Naive thymus-derived CD4-positive, alpha-beta T cell (primary cell): Measurements from ENCODE around the gene TTC38. TPM values are rescaled to one million over a fixed set of nuclear protein-coding genes. Genes with fewer than 3 reads are reported as not detected.

Experiments used
- ATAC-seq: fragments of 150-1000 bp; cut with Tn5 transposase; 2 replicates; pipeline ENCODE4 v1.10.0; 2021; ENCODE audit warnings: mild to moderate bottlenecking, moderate library complexity
- CTCF ChIA-PET: fragments of 350-600 bp; sonication (Branson Sonifier 250); formaldehyde crosslinking; loops from one replicate; lab custom pipeline; 2021; ENCODE audit warnings: antibody characterized with exemption; lab: Charles Lee
- POLR2A ChIA-PET: fragments of 350-600 bp; sonication (Branson Sonifier 250); formaldehyde crosslinking; loops from one replicate; lab custom pipeline; 2021; ENCODE audit warnings: antibody characterized with exemption, inconsistent platforms; lab: Charles Lee
- DNase-seq, 9 donors: peaks; one replicate each; pipeline versions ENCODE4 v3.0.0 to v3.0.0-alpha.2; 2020 to 2022; ENCODE audit warnings: mixed read lengths in 1 of 9
- H3K27ac ChIP-seq: one replicate; pipeline ENCODE4 v1.7.0; 2013; ENCODE audit warnings: mild to moderate bottlenecking, low read depth, low read length, moderate library complexity
- H3K27me3 ChIP-seq, 2 donors: one replicate each; pipeline ENCODE4 v1.7.0; 2013; ENCODE audit warnings: low read length in 2 of 2, mild to moderate bottlenecking in 2 of 2, moderate library complexity in 2 of 2; ENCODE audit not compliant: control insufficient read depth in 2 of 2, insufficient read depth in 2 of 2
- H3K36me3 ChIP-seq, 3 experiments: 1 replicate in 2 of 3; 2 replicates in 1 of 3; pipeline ENCODE4 v1.7.0; 2013; ENCODE audit warnings: low read length in 3 of 3, mild to moderate bottlenecking in 3 of 3, moderate library complexity in 1 of 3; ENCODE audit not compliant: insufficient read depth in 3 of 3, control insufficient read depth in 2 of 3
- H3K4me1 ChIP-seq, 2 donors: one replicate each; pipeline ENCODE4 v1.7.0; 2013; ENCODE audit warnings: low read length in 2 of 2, mild to moderate bottlenecking in 2 of 2, moderate library complexity in 1 of 2; ENCODE audit not compliant: control insufficient read depth in 2 of 2, insufficient read depth in 2 of 2
- H3K4me3 ChIP-seq: 2 replicates; pipeline ENCODE4 v1.7.0; 2013; ENCODE audit warnings: mild to moderate bottlenecking, low read length
- H3K9me3 ChIP-seq, 3 experiments: 1 replicate in 2 of 3; 2 replicates in 1 of 3; pipeline ENCODE4 v1.7.0; 2013; ENCODE audit warnings: low read length in 3 of 3; ENCODE audit not compliant: control insufficient read depth in 2 of 3
- H3K27ac Mint-ChIP-seq, 9 donors: one replicate each; pipeline ENCODE4 v1.8.0; 2020 to 2022; ENCODE audit warnings: mixed read lengths in 9 of 9, mild to moderate bottlenecking in 8 of 9, moderate library complexity in 5 of 9, inconsistent platforms in 2 of 9
- H3K27me3 Mint-ChIP-seq, 5 donors: one replicate each; pipeline ENCODE4 v1.8.0; 2021 to 2022; ENCODE audit warnings: mixed read lengths in 5 of 5, mild to moderate bottlenecking in 1 of 5
- H3K36me3 Mint-ChIP-seq, 5 donors: one replicate each; pipeline ENCODE4 v1.8.0; 2020 to 2022; ENCODE audit warnings: mixed read lengths in 5 of 5, mild to moderate bottlenecking in 3 of 5, inconsistent platforms in 1 of 5
- H3K4me1 Mint-ChIP-seq, 7 donors: one replicate each; pipeline ENCODE4 v1.8.0; 2020 to 2022; ENCODE audit warnings: mixed read lengths in 7 of 7, mild to moderate bottlenecking in 3 of 7, inconsistent platforms in 1 of 7
- H3K4me3 Mint-ChIP-seq, 10 donors: one replicate each; pipeline ENCODE4 v1.8.0; 2020 to 2022; ENCODE audit warnings: mild to moderate bottlenecking in 10 of 10, mixed read lengths in 10 of 10, moderate library complexity in 6 of 10, inconsistent platforms in 2 of 10
- H3K9me3 Mint-ChIP-seq, 11 donors: one replicate each; pipeline ENCODE4 v1.8.0; 2020 to 2022; ENCODE audit warnings: mixed read lengths in 11 of 11, mild to moderate bottlenecking in 4 of 11, inconsistent platforms in 1 of 11, moderate library complexity in 1 of 11
- intact Hi-C, 2 donors: fragments of 100-400 bp; cut with micrococcal nuclease; formaldehyde crosslinking; loops; one replicate each; pipeline ENCODE4 v1.15.1; 2023
- polyA plus RNA-seq, 2 donors: library from polyadenylated mRNA; unstranded; fragments of 300-500 nt; fragmentation: Illumina TruSeq; gene quantifications; one replicate each; pipeline ENCODE4 v1.2.3, GENCODE V29; 2021
- total RNA-seq, 6 experiments: library from RNA in 5 of 6; stranded (reverse) in 5 of 6; gene quantifications; 1 replicate in 5 of 6; 2 replicates in 1 of 6; pipeline ENCODE4 v1.2.3 and lab custom pipeline; 2021 to 2026

The TTC38 gene
- total RNA-seq = 10 to 100 TPM in 2 of 5 experiments, 1 to 10 TPM in 3; 4.1 to 26.0 (median 7.2) TPM
- 1 to 10 TPM; 2.9 to 3.8 TPM for polyA plus RNA-seq
- 4.2 reads per million, percentile 21 among the genes with 10 or more reads in this experiment for total RNA-seq (lab: John Stamatoyannopoulos, UW)

DNA sequence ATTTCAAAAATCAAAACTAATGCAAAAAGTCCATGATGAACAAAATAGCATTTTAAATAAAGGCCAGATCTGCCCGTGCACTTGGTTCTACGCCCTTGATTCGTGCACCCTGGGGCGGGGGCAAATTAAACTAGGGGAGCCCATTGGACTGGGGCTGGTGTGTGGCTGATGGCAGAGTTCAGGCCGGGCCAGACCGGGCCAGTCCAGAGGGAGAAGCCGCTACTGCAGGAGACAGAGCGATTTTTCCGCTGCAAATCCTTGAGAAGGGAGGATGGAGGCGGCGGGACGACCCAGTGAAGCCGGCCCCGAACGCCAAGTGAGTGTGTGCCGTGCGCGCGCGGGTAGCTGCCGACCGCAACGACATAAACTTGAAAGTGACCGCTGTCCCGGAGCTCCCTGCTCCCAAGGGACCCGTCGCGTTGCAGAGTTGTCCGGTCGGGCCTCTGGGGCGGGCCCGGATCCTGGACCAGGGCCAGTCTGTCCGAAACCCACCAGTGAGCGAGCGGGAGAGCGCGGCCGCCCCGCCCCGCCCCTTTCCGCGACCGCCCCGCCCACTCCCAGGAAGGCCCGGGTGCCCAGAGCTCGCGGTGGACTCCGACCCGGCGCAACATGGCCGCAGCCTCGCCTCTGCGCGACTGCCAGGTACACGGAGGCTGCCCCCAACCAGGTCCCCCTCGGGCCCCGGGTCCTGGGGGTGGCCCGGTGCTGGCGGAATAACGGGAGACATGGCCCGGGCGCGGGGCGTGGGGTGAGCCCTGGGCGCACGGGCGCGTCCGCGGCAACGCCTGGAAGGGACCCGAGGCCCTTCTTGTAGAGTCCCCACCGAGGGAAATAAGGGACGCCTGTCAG lies at the start of gene TTC38:
TSS of gene TTC38 (plus strand) at position 578 of the 849 bp plus-strand sequence. CDS start at position 610, 32 bp downstream.
- intact Hi-C loops = loop anchor here (1.0 to 2.0 kb wide), 4 partner anchors 17 to 116 kb away; partner anchors contain the start of genes CDPF1 (in 2 of the 2) and GTSE1 (in 2 of the 2)
- H3K36me3 ChIP-seq = no peaks in the 10 kb centered on the region
- H3K4me3 ChIP-seq = peak within 1 kb of the TSS; percentile 63
- Mint-ChIP-seq H3K9me3 (peaks cover 0 to 15% (median 2%) of the 10 kb centered on the region in 11 donors), H3K4me3 (peak within 1 kb of the TSS; percentile 82 to 93 (median 89)), H3K27ac (peak within 1 kb of the TSS in 6 of 9 donors; percentile 12 to 77 (median 68)), H3K36me3 (peaks cover 0 to 18% (median 7%) of the 10 kb centered on the region in 5 donors), H3K27me3 (peaks cover 16 to 35% (median 26%) of the 10 kb centered on the region in 5 donors), H3K4me1 (peaks cover 6 to 27% (median 17%) of the 10 kb centered on the region in 7 donors)
- ATAC-seq (peak; percentile 90), DNase-seq (peak in 8 of 9 donors; percentile 21 to 72 (median 28))
- H3K27me3 ChIP-seq = peaks cover 0 to 3% of the 10 kb centered on the region in 2 donors
- POLR2A ChIA-PET = interaction anchor here (1.6 to 2.4 kb wide), 2 partner anchors 12 to 17 kb away, joined by 4 to 9 read pairs; partner anchors contain the start of gene CDPF1
- H3K4me1 ChIP-seq = peaks cover 0 to 4% of the 10 kb centered on the region in 2 donors
- no peaks in the 10 kb centered on the region for H3K9me3 ChIP-seq
- CTCF ChIA-PET = interaction anchor here (0.6 kb wide), 1 partner anchor 1193 kb away, joined by 3 read pairs; no protein-coding TSS in a partner anchor
- peak within 1 kb of the TSS; percentile 48 for H3K27ac ChIP-seq

DNA sequence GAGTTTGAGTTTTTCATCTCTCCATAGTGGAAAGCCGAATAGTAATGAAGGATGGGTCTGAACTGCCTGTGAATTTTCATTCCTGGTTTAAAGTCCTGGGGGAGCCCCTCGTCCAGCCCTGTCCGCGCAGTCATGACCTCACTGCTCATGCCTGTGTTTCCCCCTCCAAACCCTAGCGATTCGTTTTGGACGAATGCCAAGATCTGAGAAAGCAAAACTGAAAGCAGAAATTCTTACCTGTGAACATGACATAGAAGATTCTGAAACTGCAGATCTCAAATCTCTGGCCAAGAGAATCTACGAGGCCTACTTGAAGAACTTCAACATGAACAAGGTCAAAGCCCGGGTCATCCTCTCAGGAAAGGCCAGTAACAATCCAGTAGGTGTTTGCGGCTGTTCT lies 48.2 kb upstream of the TTC38 start:
- no peak overlapping the region for H3K27ac ChIP-seq
- intact Hi-C loops = no loop called here
- H3K27me3 Mint-ChIP-seq = no peaks in the 10 kb centered on the region
- ChIA-PET POLR2A (no interaction called here), CTCF (no interaction called here)
- no peaks in the 10 kb centered on the region for H3K27me3 ChIP-seq
- H3K9me3 Mint-ChIP-seq = peaks cover 0 to 2% (median 0%) of the 10 kb centered on the region in 11 donors
- H3K36me3 ChIP-seq = peaks cover 0 to 31% (median 0%) of the 10 kb centered on the region in 3 experiments
- H3K4me1 ChIP-seq = no peaks in the 10 kb centered on the region
- H3K9me3 ChIP-seq = no peaks in the 10 kb centered on the region
- peaks cover 0 to 47% (median 24%) of the 10 kb centered on the region in 5 donors for H3K36me3 Mint-ChIP-seq
- DNase-seq (peak in 2 of 9 donors; percentile 2 to 7), ATAC-seq (no peak)
- H3K4me1 Mint-ChIP-seq = peaks cover 0 to 14% (median 5%) of the 10 kb centered on the region in 7 donors
- peak overlapping the region in 3 of 9 donors; percentile 5 to 65 (median 60) for H3K27ac Mint-ChIP-seq
- H3K4me3 ChIP-seq = no peak overlapping the region
- peak overlapping the region in 1 of 10 donors; percentile 12 for H3K4me3 Mint-ChIP-seq

DNA sequence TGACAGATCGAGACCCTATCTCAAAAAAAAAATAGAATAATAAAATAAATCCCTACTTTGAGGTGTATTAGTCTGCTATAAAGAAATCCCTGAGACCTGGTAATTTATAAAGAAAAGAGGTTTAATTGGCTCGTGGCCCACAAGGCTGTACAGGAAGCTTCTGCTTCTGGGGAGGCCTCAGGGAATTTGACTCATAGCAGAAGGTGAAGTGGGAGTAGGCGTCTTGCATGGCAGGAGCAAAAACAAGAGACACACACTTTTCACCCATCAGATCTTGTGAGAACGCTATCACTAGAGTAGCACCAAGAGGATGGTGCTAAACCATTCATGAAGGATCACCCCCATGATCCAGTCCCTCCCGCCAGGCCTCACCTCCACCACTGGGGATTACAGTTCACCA lies 46.9 kb upstream of the TTC38 start:
- no peak for ATAC-seq
- Mint-ChIP-seq H3K4me3 (peak overlapping the region in 1 of 10 donors; percentile 30), H3K36me3 (peaks cover 3 to 37% (median 24%) of the 10 kb centered on the region in 5 donors), H3K27ac (no peak overlapping the region), H3K4me1 (peaks cover 0 to 14% (median 5%) of the 10 kb centered on the region in 7 donors), H3K27me3 (no peaks in the 10 kb centered on the region), H3K9me3 (peaks cover 0 to 4% (median 0%) of the 10 kb centered on the region in 11 donors)
- ChIA-PET POLR2A (no interaction called here), CTCF (no interaction called here)
- peaks cover 0 to 25% (median 0%) of the 10 kb centered on the region in 3 experiments for H3K36me3 ChIP-seq
- no peaks in the 10 kb centered on the region for H3K4me1 ChIP-seq
- H3K27ac ChIP-seq = no peak overlapping the region
- intact Hi-C loops = no loop called here
- no peak overlapping the region for H3K4me3 ChIP-seq
- DNase-seq = no peak
- H3K9me3 ChIP-seq = no peaks in the 10 kb centered on the region
- no peaks in the 10 kb centered on the region for H3K27me3 ChIP-seq

DNA sequence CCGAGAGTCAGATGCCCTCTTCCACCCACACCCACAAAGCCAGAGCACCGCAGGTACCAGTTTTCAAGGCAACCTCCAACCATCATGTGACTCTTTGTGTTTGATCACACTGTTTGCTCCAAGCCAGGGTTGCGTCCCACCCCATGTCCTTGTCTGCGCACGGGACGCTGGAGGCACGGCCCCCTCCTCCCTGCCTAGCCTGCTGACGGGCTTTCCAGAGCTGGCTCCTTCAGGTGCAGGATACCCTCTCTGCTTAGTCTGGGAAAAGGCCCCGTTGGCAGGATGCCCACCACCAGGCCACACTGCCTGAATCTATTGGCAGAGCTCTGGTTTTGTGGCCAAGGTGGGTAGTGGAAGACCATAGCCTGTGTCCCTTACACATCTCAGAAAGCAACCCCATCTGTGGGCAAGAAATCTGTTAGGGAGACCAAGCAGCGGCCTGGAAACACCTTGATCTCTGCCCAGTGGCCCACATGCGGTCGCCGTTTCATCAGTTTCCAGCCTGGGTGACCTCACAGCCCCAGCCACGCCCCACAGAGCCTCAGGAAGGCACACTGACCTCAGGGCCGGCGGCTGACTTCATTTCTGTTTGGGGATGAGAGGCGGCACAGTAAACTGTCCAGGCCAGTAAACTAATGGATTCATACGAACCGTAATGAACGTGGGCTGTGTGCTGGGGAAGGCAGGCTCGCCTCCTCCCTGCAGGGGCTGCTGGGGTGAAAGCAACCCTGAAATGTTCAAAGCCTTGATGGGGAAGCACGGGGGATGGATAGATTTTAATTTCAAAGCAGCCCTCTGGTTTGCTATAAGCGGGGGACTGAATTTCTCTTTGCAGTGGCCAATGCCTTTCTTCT lies 43.5 kb upstream of the TTC38 start:
- intact Hi-C loops = no loop called here
- Mint-ChIP-seq H3K27me3 (no peaks in the 10 kb centered on the region), H3K4me1 (peaks cover 0 to 13% (median 5%) of the 10 kb centered on the region in 7 donors), H3K36me3 (peaks cover 4 to 26% (median 15%) of the 10 kb centered on the region in 5 donors), H3K4me3 (no peak overlapping the region), H3K9me3 (peaks cover 0 to 5% (median 0%) of the 10 kb centered on the region in 11 donors), H3K27ac (peak overlapping the region in 1 of 9 donors; percentile 25)
- no peaks in the 10 kb centered on the region for H3K4me1 ChIP-seq
- ATAC-seq (no peak), DNase-seq (no peak)
- POLR2A ChIA-PET = no interaction called here
- H3K36me3 ChIP-seq = peaks cover 0 to 11% (median 0%) of the 10 kb centered on the region in 3 experiments
- H3K27ac ChIP-seq = no peak overlapping the region
- H3K4me3 ChIP-seq = no peak overlapping the region
- CTCF ChIA-PET = no interaction called here
- no peaks in the 10 kb centered on the region for H3K9me3 ChIP-seq
- H3K27me3 ChIP-seq = no peaks in the 10 kb centered on the region

DNA sequence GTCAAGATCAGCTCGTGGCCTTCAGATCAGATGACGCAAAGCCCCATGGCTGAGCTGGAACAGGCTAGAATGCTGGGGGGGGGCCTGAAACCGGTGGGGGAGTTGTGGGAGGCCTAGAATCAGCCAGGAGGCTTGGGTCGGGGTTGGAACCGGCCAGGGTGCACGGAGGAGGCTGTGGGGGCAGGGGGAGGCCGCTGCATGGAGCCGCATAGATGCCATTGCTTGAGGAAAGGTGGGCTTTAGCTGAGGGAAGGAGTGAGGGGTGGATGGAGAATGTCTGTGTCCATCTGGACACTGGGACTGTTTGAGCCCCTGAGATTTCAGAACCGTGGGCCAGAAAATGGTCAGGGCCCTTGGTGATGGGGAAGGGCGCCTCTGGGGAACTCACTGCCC lies 42.9 kb upstream of the TTC38 start:
- CTCF ChIA-PET = no interaction called here
- DNase-seq = no peak
- Histone ChIP-seq H3K4me1 (no peaks in the 10 kb centered on the region), H3K9me3 (no peaks in the 10 kb centered on the region), H3K27ac (no peak overlapping the region), H3K36me3 (peaks cover 0 to 5% (median 0%) of the 10 kb centered on the region in 3 experiments), H3K4me3 (no peak overlapping the region), H3K27me3 (no peaks in the 10 kb centered on the region)
- intact Hi-C loops = no loop called here
- Mint-ChIP-seq H3K4me3 (no peak overlapping the region), H3K4me1 (peaks cover 0 to 7% (median 0%) of the 10 kb centered on the region in 7 donors), H3K36me3 (peaks cover 0 to 21% (median 10%) of the 10 kb centered on the region in 5 donors), H3K27ac (peak overlapping the region in 1 of 9 donors; percentile 25), H3K27me3 (no peaks in the 10 kb centered on the region), H3K9me3 (peaks cover 0 to 5% (median 0%) of the 10 kb centered on the region in 11 donors)
- POLR2A ChIA-PET = no interaction called here
- no peak for ATAC-seq

DNA sequence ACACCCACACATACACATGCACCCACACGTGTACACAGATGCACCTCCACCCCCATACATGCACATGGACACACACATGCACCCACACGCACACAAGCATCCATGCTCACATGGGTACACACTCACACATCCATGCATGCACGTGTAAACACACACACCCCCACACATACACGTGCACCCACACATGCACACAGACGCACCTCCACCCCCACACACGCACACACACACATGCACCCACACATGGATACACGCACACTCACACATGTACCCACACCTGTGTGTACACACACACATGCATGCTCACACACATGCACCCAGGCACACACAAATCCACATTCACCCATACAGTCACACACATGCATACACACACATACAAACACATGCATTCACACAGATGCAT lies 42.2 kb upstream of the TTC38 start:
- no peak overlapping the region for H3K27ac Mint-ChIP-seq
- CTCF ChIA-PET = no interaction called here
- H3K4me3 Mint-ChIP-seq = no peak overlapping the region

More for the DNA sequence above, 42.2 kb upstream of the TTC38 start:
- no peak overlapping the region for H3K4me3 ChIP-seq
- no peak overlapping the region for H3K27ac ChIP-seq
- peaks cover 0 to 4% (median 0%) of the 10 kb centered on the region in 3 experiments for H3K36me3 ChIP-seq
- Mint-ChIP-seq H3K27me3 (no peaks in the 10 kb centered on the region), H3K9me3 (peaks cover 0 to 5% (median 0%) of the 10 kb centered on the region in 11 donors), H3K4me1 (peaks cover 0 to 5% (median 0%) of the 10 kb centered on the region in 7 donors), H3K36me3 (peaks cover 0 to 18% (median 10%) of the 10 kb centered on the region in 5 donors)
- DNase-seq (no peak), ATAC-seq (no peak)
- no peaks in the 10 kb centered on the region for H3K9me3 ChIP-seq
- POLR2A ChIA-PET = no interaction called here
- no peaks in the 10 kb centered on the region for H3K27me3 ChIP-seq
- intact Hi-C loops = no loop called here
- no peaks in the 10 kb centered on the region for H3K4me1 ChIP-seq
